ENCODE data around the gene ECHS1.

The ECHS1 gene

DNA sequence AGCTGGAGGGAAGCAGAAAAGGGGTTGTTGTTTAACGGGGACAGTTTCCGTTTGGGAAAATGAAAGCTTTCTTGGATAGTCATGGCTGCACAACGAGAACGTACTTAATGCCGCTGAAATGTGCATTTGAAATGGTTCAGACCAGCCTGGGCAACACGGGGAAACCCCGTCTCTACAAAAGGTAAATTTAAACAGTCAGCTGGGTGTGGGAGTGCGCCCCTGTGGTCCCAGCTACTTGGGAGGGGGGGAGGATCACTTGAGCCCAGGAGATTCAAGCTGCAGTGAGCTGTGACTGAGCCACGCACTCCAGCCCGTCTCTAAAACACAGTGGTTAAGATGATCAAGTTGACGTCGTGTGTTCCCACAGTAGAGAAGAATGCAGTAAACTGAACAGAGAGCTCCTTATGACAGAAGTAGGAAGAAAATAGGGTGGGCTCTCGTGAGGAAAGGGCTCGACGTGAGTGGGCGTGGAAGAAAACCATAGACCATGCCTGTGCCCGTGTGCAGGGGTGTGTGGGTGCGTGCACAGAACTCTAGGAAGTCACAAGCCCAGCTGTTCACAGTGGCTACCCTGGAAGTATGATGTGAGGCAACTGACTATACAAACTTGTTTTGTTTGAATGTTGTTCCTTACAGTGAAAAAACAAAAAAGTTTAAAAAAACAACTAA, 11.2 kb downstream of the ECHS1 start:
- POLR2A ChIA-PET = interaction anchor here (1.3 to 2.5 kb wide), 2 partner anchors 9 to 12 kb away, joined by 6 to 23 read pairs; partner anchors contain the start of gene ECHS1
- TF ChIP-seq HDGF (IDR thresholded peaks at IDR 0.05; ENCODE audit: borderline replicate concordance) (no peak), BHLHE40 (IDR thresholded peaks at IDR 0.05; ENCODE audit: borderline replicate concordance) (no peak), TARDBP (IDR thresholded peaks at IDR 0.05) (no peak), FOXM1 (IDR thresholded peaks at IDR 0.05; ENCODE audit: borderline replicate concordance) (no peak), NFRKB (IDR thresholded peaks at IDR 0.05) (no peak), ELF4 (IDR thresholded peaks at IDR 0.05) (no peak)
- DNase-seq (ENCODE audit: extremely low spot score) = no peak
- CTCF ChIA-PET = interaction anchor here (1.6 kb wide), 1 partner anchor 32 kb away, joined by 7 read pairs; no protein-coding TSS in a partner anchor

DNA sequence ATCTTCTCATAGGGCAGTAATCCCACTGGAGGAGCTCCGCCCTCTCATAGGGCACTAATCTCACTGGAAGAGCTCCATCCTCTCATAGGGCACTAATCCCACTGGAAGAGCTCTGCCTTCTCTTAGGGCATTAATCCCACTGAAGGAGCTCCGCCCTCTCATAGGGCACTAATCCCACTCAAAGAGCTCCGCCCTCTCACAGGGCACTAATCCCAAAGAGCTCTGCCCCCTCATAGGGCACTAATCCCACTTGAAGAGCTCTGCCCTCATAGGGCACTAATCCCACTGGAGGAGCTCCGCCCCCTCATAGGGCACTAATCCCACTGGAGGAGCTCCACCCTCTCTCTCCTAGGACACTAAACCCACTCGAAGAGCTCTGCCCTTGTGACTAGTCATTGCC, 11.9 kb downstream of the ECHS1 start:
- no peak for DNase-seq (ENCODE audit: extremely low spot score)
- POLR2A ChIA-PET = interaction anchor here (1.3 to 2.5 kb wide), 2 partner anchors 9 to 12 kb away, joined by 6 to 23 read pairs; partner anchors contain the start of gene ECHS1

DNA sequence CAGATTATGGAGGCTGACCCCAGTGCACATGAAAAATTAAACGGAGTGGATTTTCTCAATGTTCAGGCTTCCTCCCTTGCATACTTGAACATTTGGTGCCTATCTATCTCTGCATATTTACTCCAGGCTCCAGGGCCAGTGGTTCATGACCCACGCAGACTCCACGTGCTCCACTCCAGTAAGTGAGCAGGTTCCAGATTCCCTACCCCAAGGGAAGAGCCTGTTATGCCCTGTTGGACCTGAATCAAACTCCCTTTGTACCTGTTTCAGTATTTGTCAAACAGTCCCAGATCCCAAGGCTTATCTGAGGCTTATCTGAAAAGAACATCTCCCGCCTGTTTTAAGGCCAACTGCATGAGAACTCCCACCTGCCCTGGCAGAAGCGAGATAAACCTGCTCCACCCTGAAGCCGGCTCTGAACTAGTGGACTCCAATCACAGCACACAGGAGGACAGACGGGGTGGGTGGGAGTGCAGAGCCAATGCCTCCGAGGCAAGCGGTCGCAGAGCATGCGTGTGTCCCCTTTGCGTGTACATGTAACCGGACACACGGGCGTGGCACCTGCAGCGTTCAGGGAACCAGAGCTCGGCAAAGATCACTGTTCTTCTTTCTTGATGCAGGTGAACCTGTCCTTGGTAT, 13.1 kb downstream of the ECHS1 start:
- ChIA-PET CTCF (interaction anchor here (1.0 kb wide), 1 partner anchor 24 kb away, joined by 3 read pairs; the partner anchor contains the start of gene CALY), POLR2A (interaction anchor here (2.5 kb wide), 1 partner anchor 13 kb away, joined by 23 read pairs; the partner anchor contains the start of gene ECHS1)
- TF ChIP-seq FOXA1 (IDR thresholded peaks at IDR 0.05) = no peak
- TF ChIP-seq LEF1 (IDR thresholded peaks at IDR 0.05; ENCODE audit: borderline replicate concordance) = no peak
- no peak for TF ChIP-seq ARNT (IDR thresholded peaks at IDR 0.05)
- no peak for TF ChIP-seq CTBP1 (IDR thresholded peaks at IDR 0.05; ENCODE audit: borderline replicate concordance)
- TF ChIP-seq HDGF (IDR thresholded peaks at IDR 0.05; ENCODE audit: borderline replicate concordance) = no peak
- TF ChIP-seq L3MBTL2 (conservative IDR thresholded peaks at IDR 0.05) = no peak
- TF ChIP-seq FOXM1 (IDR thresholded peaks at IDR 0.05; ENCODE audit: borderline replicate concordance) = no peak
- no peak for TF ChIP-seq ZNF384 (IDR thresholded peaks at IDR 0.05)
- TF ChIP-seq ELF4 (IDR thresholded peaks at IDR 0.05) = no peak
- TF ChIP-seq BHLHE40 (IDR thresholded peaks at IDR 0.05; ENCODE audit: borderline replicate concordance) = no peak
- no peak for TF ChIP-seq NFRKB (IDR thresholded peaks at IDR 0.05)
- TF ChIP-seq TARDBP (IDR thresholded peaks at IDR 0.05) = no peak
- no peak for TF ChIP-seq SUZ12 (IDR thresholded peaks at IDR 0.05)
- DNase-seq (ENCODE audit: extremely low spot score) = no peak

More for the DNA sequence above, 11.9 kb downstream of the ECHS1 start:
- CTCF ChIA-PET = interaction anchor here (1.0 to 1.6 kb wide), 2 partner anchors 25 to 32 kb away, joined by 3 to 7 read pairs; partner anchors contain the start of gene CALY
- no peak for TF ChIP-seq TARDBP (IDR thresholded peaks at IDR 0.05)

DNA sequence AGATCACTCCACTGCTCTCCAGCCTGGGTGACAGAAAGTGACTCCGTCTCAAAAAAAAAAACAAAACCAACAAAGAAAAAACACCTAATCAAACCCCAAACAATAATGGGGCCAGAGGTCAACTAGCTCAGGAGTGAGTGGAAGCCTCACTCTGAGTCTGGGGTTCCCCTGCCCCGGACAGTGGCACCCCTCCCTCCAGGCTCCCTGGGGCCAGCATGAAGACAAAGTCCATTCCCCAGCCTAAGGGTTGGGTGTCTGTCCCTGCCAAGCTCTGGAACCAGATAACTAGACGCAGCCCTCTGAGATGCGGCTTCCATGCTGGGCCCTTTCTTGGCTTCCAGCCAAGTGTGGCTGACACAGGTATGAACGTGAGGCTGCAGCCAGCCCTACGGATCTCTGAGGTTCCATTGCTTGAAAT, 13.6 kb downstream of the ECHS1 start:
- POLR2A ChIA-PET = interaction anchor here (0.6 kb wide), 1 partner anchor 14 kb away, joined by 3 read pairs; the partner anchor contains the start of gene ECHS1

DNA sequence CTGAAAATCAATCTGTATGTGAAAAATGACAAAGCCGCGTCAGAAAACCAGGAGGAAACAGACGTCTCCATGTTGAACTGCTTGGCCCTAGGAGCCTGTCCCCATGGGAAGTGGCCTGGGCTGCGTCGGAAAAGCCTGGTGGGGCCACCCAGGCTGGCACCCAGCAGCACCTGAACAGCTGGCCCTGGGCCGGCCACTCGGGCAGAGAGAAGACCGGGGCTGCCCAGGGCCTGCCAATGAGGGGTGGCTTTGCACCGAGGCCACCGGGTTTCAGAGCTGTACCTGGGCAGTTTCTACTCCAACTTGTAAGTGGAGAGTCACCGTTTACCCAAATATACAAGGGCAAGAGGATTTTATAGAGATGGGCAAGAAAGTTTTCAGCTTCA, 14.2 kb downstream of the ECHS1 start:
- ChIA-PET CTCF (no interaction called here), POLR2A (interaction anchor here (0.6 kb wide), 1 partner anchor 14 kb away, joined by 3 read pairs; the partner anchor contains the start of gene ECHS1)
- no peak for DNase-seq (ENCODE audit: extremely low spot score)
- TF ChIP-seq CTBP1 (IDR thresholded peaks at IDR 0.05; ENCODE audit: borderline replicate concordance) = no peak

More for the DNA sequence above, 13.6 kb downstream of the ECHS1 start:
- DNase-seq (ENCODE audit: extremely low spot score) = no peak
- no peak for TF ChIP-seq SP1 (IDR thresholded peaks at IDR 0.05)
- TF ChIP-seq FOXA1 (IDR thresholded peaks at IDR 0.05) = no peak
- no peak for TF ChIP-seq CTBP1 (IDR thresholded peaks at IDR 0.05; ENCODE audit: borderline replicate concordance)
- no peak for TF ChIP-seq LEF1 (IDR thresholded peaks at IDR 0.05; ENCODE audit: borderline replicate concordance)
- TF ChIP-seq, protein P1, sequence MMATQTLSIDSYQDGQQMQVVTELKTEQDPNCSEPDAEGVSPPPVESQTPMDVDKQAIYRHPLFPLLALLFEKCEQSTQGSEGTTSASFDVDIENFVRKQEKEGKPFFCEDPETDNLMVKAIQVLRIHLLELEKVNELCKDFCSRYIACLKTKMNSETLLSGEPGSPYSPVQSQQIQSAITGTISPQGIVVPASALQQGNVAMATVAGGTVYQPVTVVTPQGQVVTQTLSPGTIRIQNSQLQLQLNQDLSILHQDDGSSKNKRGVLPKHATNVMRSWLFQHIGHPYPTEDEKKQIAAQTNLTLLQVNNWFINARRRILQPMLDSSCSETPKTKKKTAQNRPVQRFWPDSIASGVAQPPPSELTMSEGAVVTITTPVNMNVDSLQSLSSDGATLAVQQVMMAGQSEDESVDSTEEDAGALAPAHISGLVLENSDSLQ (IDR thresholded peaks at IDR 0.05) = no peak
- TF ChIP-seq L3MBTL2 (conservative IDR thresholded peaks at IDR 0.05) = no peak
- no peak for TF ChIP-seq ARNT (IDR thresholded peaks at IDR 0.05)
- TF ChIP-seq HDGF (IDR thresholded peaks at IDR 0.05; ENCODE audit: borderline replicate concordance) = no peak
- no peak for TF ChIP-seq ZNF384 (IDR thresholded peaks at IDR 0.05)
- no peak for TF ChIP-seq ELF4 (IDR thresholded peaks at IDR 0.05)
- TF ChIP-seq FOXK2 (IDR thresholded peaks at IDR 0.05) = no peak
- TF ChIP-seq TARDBP (IDR thresholded peaks at IDR 0.05) = no peak
- CTCF ChIA-PET = no interaction called here

DNA sequence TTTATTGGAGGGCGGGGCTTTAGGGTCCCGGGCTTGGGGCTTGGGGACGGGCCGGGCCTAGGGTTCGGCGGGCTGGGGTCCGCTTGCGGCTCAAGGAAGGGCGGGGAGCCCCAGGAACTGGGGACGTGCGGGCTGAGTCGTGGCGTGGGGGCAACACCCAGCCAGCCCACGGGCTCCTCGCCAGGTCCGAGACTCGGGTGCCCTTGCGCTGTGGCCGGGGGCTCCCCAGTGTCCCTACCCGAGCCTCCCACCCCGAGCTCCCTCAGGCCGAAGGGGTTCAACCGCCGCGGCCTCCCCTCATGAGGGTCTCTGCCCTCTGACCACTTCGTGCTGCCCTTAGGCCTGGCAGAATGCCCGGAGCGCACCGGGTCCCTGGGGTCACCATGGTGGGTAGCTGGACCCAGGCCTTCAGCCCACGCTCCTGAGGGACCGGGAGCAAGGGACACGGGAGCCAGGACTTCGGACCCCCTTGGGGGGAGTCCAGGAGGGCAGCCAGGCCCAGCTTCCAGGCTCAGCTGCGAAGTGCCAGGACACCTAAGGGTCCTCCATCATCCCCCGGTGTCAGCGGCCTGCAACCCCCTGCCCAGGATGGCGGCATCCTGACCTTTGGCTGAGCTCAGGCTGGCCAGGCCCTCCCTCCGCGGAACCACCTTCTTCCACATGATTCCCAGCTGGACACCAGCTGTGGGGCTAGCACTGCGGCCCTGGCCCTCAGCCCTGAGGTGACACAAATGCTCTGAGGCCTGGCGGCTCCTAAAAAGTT, 14.8 kb downstream of the ECHS1 start:
- ChIA-PET CTCF (interaction anchor here (1.1 kb wide), 1 partner anchor 17 kb away, joined by 4 read pairs; no protein-coding TSS in a partner anchor), POLR2A (interaction anchor here (0.8 to 1.9 kb wide), 7 partner anchors 10 to 34 kb away, joined by 3 to 12 read pairs (median 4); partner anchors contain the start of genes ECHS1 and PRAP1)
- DNase-seq (ENCODE audit: extremely low spot score) = no peak
- TF ChIP-seq NFRKB (IDR thresholded peaks at IDR 0.05) (no peak), FOXA1 (IDR thresholded peaks at IDR 0.05) (no peak), HDGF (IDR thresholded peaks at IDR 0.05; ENCODE audit: borderline replicate concordance) (no peak), LEF1 (IDR thresholded peaks at IDR 0.05; ENCODE audit: borderline replicate concordance) (no peak), L3MBTL2 (conservative IDR thresholded peaks at IDR 0.05) (no peak), SP1 (IDR thresholded peaks at IDR 0.05) (no peak), FOXM1 (IDR thresholded peaks at IDR 0.05; ENCODE audit: borderline replicate concordance) (no peak), FOXK2 (IDR thresholded peaks at IDR 0.05) (no peak), TARDBP (IDR thresholded peaks at IDR 0.05) (no peak), ZNF384 (IDR thresholded peaks at IDR 0.05) (no peak), CTBP1 (IDR thresholded peaks at IDR 0.05; ENCODE audit: borderline replicate concordance) (no peak), BHLHE40 (IDR thresholded peaks at IDR 0.05; ENCODE audit: borderline replicate concordance) (no peak), ARNT (IDR thresholded peaks at IDR 0.05) (no peak), SUZ12 (IDR thresholded peaks at IDR 0.05) (no peak)
- TF ChIP-seq, protein P1 (IDR thresholded peaks at IDR 0.05) = no peak

Data from HEK293T (cell line).